Brain pericyte (primary cell): ENCODE data around the gene COPZ2.
"Not testable (repeated sequence)": the region's sequence is repeated elsewhere in the genome, so short reads cannot be mapped to it uniquely, and the experiment has no call there.

ENCODE experiments used
- DNase-seq: peaks from one replicate; pipeline ENCODE4 v3.0.0-alpha.2; 2012; ENCODE audit warnings: low read depth, low spot score

COPZ2 gene

GRCh38 chr17:48030531-48030930, 7.1 kb downstream of the COPZ2 start:
- DNase-seq, result no peak

GRCh38 chr17:48028736-48029135, 8.9 kb downstream of the COPZ2 start:
- no peak for DNase-seq

GRCh38 chr17:48027322-48027981, 10.1 kb downstream of the COPZ2 start:
- DNase-seq, result no peak

- DNase-seq, result no peak
Observed at GRCh38 chr17:48026502-48027321, 10.9 kb downstream of the COPZ2 start.

GRCh38 chr17:48025904-48026501, 11.6 kb downstream of the COPZ2 start:
- DNase-seq, result no peak

- peak; percentile 81 for DNase-seq
Observed at GRCh38 chr17:48025040-48025903, 12.3 kb downstream of the COPZ2 start.

DNA sequence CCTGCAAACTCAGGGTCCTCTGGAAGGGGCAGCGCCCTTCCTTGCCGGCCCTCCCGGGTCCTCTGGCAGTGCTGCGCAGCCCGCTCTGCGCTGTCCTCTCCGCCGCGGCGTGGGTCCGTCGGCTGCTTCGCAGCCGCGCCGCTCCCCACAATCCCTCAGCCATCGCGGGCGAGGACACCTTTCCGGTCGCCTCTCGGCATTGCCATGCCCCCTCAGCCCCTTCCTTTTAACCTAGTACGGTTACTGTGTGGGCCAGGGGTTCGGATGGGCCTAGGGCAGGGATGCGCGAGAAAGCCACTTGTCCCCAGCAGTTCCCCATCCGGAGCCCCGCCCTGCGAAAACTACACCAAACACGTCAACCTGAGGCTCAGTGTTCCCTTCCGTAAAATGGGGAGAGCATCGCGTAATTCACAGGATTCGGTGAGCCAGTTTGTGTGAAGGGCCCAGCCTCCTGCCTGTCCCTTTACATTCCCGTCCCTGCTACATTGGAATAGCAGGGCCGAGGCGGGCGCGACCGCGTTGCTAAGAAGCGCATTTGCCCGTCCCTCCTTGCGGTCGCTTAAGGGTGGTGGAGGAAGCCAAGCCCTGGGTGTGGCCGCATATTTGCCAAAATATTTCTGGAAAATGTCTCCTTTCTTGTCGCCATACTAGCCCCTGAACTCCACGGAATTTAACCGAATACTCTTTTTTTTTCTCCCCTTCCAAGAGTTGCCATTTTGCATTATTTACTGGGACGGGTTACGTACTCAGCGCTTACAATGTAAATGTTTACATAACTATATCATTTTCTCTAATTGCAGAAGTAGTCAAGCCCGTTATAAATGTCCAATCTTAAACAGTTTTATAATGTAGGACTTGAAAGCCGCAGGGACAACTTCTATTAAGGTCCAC, 13.2 kb downstream of the COPZ2 start:
- DNase-seq, result no peak

DNA sequence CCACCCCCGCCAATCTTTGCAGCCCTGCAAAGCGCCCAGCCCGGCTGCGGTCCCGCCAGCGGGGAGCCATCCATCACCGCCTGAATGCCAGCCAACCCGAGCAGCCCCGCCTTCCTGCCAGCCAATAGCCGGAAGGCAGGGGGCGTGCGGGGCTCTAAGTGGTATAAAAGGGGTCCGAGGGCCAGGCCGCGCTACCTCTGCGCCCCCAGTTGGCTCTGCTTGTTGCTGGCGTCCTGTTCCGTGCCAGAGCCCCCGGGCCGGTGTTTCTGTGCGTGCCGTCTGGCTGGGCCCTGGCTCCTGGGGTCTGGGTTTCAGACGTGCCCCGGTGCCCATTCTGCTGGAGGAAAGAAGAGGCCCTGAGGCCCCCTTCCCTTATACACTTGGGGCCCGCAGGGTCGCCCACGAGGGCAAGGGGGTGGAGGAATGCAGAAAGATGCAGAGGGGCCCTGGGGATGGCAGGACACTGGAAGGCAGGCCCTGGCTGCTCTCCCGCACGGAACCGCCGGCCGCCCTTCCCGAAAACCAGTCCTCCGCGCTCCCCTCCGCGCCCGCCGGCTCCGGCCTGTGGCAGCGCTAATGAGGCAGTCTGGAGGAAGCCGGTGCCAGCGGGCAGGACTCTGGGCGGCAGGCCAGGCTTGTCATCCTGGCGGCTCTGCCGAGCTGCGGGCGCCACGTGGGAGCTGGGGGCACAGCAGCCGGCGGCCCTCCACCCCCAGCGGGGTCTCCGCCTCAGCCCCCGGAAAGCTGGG, 14.0 kb downstream of the COPZ2 start:
- no peak for DNase-seq

GRCh38 chr17:48022901-48023300, 14.7 kb downstream of the COPZ2 start:
- no peak for DNase-seq

DNA sequence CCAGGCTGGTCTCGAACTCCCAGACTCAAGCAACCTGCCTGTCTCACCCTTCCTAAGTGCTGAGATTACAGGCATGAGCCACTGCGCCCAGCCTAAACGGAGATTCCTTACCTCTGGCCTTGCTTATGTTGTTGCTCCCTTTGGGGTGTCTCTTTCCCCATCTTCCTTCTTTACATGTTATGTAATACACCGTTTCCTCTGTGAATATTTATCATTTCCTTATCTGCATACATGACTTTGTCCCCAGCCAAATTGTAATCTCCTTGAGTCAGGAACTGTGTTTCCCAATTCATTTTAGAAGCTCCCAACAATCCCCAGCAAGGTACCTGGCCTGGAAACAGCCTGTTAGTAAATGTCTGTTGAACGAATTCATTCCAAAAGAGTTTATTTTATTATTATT, 15.7 kb downstream of the COPZ2 start:
- DNase-seq, result no peak

- not testable (repeated sequence) for DNase-seq
Observed at GRCh38 chr17:48017817-48018158, 19.8 kb downstream of the COPZ2 start.

- no peak for DNase-seq
Observed at GRCh38 chr17:48016112-48016511, 21.5 kb downstream of the COPZ2 start.

GRCh38 chr17:48014595-48015111, 22.9 kb downstream of the COPZ2 start:
- DNase-seq, result no peak

- no peak for DNase-seq
Observed at GRCh38 chr17:48013876-48014594, 23.6 kb downstream of the COPZ2 start.

DNA sequence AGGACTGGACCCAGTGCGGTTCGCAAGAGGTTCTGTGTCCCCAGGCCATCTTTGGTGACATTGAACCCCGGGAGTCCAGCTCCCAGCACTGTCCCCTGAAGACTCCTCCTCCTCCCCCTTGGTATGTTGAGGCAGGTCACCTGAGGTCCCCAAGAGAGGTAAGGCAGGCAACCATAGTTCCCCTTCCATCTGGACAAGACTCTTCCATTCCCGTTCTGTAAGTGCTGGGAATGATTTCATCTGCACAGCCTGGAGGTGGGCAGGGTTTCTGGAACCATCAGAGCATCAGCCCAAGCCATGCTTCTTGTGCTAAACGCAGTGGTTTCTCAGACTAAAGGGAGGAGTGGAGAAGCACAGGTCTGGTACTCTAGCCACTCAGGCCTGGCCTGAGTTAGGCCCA, 24.9 kb downstream of the COPZ2 start:
- DNase-seq, result no peak

DNA sequence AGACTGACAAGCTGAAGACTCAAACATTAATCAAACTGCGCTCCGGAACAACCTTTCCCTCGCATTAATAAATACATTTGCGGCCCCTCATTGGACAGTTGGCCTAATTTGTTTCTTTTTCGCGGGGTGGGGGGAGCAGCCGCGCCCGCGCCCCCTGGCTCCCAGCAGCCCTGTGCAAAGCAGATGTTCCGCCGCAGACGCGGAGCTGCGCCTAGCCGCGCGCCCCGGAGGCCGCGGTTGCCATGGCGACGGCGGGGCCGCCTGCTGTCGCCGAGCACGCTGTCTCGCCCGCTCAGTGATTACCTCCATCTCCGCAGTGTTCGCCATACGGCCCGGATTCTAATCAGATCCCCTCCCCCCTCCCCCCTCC, 25.5 kb downstream of the COPZ2 start:
- DNase-seq, result no peak

- no peak for DNase-seq
Observed at GRCh38 chr17:48011405-48012150, 26.0 kb downstream of the COPZ2 start.

DNA sequence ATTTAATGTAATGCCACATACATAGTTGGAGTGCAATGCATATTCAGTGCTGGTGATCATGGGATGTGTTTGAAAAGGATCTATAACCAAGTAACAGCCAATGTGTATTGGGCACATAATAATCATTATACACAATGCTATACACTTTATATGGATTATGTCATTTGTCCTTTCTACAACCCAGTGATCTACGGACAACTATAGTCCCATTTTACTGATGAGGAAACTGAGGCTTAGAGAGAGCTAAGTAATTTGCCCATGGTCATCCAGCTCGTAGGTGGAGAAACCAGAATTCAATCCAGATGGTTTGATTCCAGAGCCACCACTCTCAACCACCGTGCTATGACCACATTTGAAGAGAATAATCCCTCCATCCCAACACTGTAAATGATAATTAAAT, 27.4 kb downstream of the COPZ2 start:
- no peak for DNase-seq
